ENCODE results near the gene CASP8.

GRCh38 chr2:201232467-201232815 is 27.9 kb upstream of the CASP8 start:
- TF ChIP-seq POLR2AphosphoS5 (IDR thresholded peaks at IDR 0.05; ENCODE audit: low read depth, low read length) (no peak), POLR2A (IDR thresholded peaks at IDR 0.05; ENCODE audit: low read depth, low read length) (no peak)

Measured in GM12892 (cell line).